Fibroblast of mammary gland (primary cell): Measurements from ENCODE around the gene CHST12.

ENCODE experiments used
- DNase-seq: peaks from one replicate; pipeline ENCODE4 v3.0.0-alpha.2; 2010; ENCODE audit warnings: low read depth
- H3K4me3 ChIP-seq: 2 replicates; pipeline ENCODE4 v1.5.1; 2011; ENCODE audit warnings: low read depth, mild to moderate bottlenecking, low read length, moderate library complexity; ENCODE audit not compliant: control insufficient read depth
- TF ChIP-seq, protein P1 (sequence below): conservative IDR thresholded peaks from 2 replicates; pipeline ENCODE4 v1.5.1; 2011; ENCODE audit warnings: low read depth, low read length, inconsistent platforms; ENCODE audit not compliant: control insufficient read depth, insufficient read depth

The CHST12 gene

DNA sequence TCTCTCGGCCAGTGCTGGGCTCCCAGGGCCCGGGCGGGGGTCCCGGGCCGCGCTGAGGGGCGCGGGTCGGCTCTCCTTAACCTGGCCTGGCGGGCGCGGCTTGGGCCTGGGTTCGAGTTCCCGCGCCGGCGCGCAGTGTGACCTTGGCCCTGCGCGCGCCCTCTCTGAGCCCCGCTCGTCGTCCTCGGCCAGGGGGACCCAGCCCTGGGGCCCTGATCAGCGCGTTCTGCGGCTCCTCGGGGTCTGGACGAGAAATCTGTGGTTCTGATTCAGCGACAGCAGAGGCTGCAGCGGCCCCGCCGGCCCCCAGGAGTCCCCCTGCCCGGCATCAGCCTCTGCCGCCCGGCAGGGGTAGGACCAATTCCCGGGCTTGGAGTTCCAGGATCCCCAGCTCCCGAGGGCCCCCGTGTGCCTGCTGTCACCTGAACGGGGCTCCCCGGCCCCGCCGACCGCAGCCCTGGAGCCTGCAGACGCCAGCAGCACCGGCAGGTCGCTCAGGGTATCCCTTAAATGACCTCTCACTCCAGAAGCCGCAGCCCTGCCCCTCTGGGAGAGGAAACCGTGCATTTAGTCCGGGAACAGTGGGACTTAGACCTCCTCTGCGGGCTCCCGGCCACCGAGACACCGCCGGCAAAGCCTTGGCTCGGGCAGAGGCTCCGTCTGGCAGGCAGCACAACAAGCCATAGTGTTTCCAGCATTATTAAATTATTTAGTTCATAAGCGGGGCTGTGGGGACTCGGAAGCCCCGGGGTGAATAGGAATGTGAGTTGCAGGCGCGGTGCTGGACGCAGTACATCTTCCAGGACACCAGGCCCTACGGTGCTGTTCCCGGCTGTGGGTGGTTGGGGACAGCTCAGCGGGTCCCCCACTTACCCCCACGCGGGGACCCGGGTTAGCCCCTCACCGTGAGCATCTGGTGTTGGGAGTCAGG lies 572 bp downstream of the CHST12 start:
- DNase-seq, result no peak
- H3K4me3 ChIP-seq, result peak overlapping the region; percentile 69
- TF ChIP-seq, protein P1, sequence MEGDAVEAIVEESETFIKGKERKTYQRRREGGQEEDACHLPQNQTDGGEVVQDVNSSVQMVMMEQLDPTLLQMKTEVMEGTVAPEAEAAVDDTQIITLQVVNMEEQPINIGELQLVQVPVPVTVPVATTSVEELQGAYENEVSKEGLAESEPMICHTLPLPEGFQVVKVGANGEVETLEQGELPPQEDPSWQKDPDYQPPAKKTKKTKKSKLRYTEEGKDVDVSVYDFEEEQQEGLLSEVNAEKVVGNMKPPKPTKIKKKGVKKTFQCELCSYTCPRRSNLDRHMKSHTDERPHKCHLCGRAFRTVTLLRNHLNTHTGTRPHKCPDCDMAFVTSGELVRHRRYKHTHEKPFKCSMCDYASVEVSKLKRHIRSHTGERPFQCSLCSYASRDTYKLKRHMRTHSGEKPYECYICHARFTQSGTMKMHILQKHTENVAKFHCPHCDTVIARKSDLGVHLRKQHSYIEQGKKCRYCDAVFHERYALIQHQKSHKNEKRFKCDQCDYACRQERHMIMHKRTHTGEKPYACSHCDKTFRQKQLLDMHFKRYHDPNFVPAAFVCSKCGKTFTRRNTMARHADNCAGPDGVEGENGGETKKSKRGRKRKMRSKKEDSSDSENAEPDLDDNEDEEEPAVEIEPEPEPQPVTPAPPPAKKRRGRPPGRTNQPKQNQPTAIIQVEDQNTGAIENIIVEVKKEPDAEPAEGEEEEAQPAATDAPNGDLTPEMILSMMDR, result no peak

DNA sequence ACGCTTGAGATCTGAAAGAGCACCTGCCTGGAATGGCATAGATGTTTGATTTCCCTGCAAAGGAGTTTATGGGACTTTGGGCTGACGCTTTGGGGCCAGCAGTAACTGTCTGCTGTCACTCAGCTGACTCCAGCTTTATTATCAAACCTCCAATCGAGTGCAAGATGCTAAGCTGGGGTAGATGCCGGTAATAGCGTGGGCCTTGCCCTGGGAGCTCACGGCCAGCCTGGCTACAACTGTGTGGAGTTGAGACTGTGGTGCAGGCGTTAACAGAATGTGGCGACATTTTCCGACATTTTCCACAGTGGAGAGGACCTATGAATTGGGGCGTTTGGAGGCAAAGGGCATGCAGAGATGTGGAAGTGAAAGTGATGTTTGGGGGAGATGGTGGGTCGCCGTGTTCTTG lies 1.3 kb downstream of the CHST12 start:
- DNase-seq, result no peak
- peak overlapping the region; percentile 69 for H3K4me3 ChIP-seq
- TF ChIP-seq, protein P1, result no peak

GRCh38 chr7:2405201-2405600 lies 1.8 kb downstream of the CHST12 start:
- H3K4me3 ChIP-seq, result no peak overlapping the region
- TF ChIP-seq, protein P1, result no peak
- DNase-seq, result no peak

GRCh38 chr7:2405601-2406345 lies 2.4 kb downstream of the CHST12 start:
- DNase-seq, result no peak
- H3K4me3 ChIP-seq, result no peak overlapping the region
- TF ChIP-seq, protein P1, result no peak

DNA sequence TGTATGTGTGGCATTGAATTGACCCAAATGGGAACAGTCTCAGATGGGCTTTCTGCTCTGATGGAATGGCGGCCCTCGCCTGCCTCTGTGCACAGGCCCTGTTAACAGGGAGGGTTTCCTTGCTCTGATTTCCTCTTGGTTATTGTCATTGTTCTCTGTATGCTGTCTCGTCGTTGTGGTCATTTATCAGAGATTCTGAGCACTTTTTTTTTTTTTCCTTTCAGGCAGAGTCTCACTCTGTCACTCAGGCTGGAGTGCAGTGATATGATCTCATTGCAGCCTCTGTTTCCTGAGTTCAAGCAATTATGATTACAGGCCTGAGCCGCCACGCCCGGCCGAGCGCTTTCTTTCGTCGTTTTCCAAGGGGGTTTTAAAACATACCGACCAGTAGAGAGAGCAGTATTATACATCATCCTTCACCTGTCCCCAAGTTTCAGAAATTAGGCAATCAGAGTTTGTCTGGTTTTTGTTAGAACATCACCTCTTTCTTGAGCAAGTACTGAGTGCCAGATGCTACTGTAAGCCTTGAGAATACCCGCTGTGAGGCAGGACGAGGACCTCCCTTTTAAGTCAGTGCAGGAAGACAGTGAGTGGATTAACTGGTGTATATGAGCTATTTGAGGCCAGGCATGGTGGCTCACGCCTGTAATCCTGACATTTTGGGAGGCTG lies 6.5 kb downstream of the CHST12 start:
- DNase-seq, result no peak
- H3K4me3 ChIP-seq, result no peak overlapping the region
- TF ChIP-seq, protein P1, result no peak

- TF ChIP-seq, protein P1, result no peak
- no peak for DNase-seq
- no peak overlapping the region for H3K4me3 ChIP-seq
Observed at GRCh38 chr7:2411049-2411448, 7.6 kb downstream of the CHST12 start.
